C4-2B (cell line): Measurements from ENCODE around the gene DLK2.

Experiments used
- CTCF ChIP-seq: fragments of 450-650 bp; conservative IDR thresholded peaks from 2 replicates; pipeline ENCODE4 v1.5.1; 2017; ENCODE audit warnings: mild to moderate bottlenecking
- ZFX ChIP-seq: fragments of 450-650 bp; IDR thresholded peaks from 2 replicates; pipeline ENCODE4 v1.6.1; 2017

GRCh38 chr6:43500921-43501320 lies 45.6 kb upstream of the DLK2 start:
- TF ChIP-seq CTCF (no peak), ZFX (no peak)
